ENCODE results near the gene PSME1.

DNA sequence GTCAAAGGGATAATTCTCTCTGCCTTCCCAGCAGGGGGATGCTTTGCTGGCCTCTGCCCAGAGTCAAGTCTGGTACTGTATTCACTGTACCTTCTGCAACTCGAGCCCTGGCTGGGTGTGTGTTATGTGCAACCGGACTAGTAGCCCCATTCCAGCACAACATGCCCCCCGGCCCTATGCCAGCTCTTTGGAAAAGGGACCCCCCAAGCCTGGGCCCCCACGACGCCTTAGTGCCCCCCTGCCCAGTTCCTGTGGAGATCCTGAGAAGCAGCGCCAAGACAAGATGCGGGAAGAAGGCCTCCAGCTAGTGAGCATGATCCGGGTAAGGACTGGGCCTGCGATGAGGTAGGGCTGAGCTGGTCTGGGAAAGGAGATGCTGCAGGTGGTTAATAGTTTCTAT is 14.6 kb downstream of the PSME1 start:
- TF ChIP-seq, protein P1, sequence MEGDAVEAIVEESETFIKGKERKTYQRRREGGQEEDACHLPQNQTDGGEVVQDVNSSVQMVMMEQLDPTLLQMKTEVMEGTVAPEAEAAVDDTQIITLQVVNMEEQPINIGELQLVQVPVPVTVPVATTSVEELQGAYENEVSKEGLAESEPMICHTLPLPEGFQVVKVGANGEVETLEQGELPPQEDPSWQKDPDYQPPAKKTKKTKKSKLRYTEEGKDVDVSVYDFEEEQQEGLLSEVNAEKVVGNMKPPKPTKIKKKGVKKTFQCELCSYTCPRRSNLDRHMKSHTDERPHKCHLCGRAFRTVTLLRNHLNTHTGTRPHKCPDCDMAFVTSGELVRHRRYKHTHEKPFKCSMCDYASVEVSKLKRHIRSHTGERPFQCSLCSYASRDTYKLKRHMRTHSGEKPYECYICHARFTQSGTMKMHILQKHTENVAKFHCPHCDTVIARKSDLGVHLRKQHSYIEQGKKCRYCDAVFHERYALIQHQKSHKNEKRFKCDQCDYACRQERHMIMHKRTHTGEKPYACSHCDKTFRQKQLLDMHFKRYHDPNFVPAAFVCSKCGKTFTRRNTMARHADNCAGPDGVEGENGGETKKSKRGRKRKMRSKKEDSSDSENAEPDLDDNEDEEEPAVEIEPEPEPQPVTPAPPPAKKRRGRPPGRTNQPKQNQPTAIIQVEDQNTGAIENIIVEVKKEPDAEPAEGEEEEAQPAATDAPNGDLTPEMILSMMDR (IDR thresholded peaks at IDR 0.05; ENCODE audit: low read depth, low read length, missing input control) = no peak
- no peak for TF ChIP-seq YY1 (IDR thresholded peaks at IDR 0.05)
- no peak for TF ChIP-seq GABPA (IDR thresholded peaks at IDR 0.05 in 1 of 2, conservative IDR thresholded peaks at IDR 0.05 in 1 of 2)
- TF ChIP-seq, protein P2, sequence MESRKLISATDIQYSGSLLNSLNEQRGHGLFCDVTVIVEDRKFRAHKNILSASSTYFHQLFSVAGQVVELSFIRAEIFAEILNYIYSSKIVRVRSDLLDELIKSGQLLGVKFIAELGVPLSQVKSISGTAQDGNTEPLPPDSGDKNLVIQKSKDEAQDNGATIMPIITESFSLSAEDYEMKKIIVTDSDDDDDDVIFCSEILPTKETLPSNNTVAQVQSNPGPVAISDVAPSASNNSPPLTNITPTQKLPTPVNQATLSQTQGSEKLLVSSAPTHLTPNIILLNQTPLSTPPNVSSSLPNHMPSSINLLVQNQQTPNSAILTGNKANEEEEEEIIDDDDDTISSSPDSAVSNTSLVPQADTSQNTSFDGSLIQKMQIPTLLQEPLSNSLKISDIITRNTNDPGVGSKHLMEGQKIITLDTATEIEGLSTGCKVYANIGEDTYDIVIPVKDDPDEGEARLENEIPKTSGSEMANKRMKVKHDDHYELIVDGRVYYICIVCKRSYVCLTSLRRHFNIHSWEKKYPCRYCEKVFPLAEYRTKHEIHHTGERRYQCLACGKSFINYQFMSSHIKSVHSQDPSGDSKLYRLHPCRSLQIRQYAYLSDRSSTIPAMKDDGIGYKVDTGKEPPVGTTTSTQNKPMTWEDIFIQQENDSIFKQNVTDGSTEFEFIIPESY (IDR thresholded peaks at IDR 0.05) = no peak
- TF ChIP-seq MAX (IDR thresholded peaks at IDR 0.05) = no peak
- TF ChIP-seq JUND (IDR thresholded peaks at IDR 0.05) = no peak
- no peak for TF ChIP-seq TAF1 (conservative IDR thresholded peaks at IDR 0.05)
- TF ChIP-seq FOXA1 (IDR thresholded peaks at IDR 0.05) = no peak
- no peak for TF ChIP-seq RAD21 (IDR thresholded peaks at IDR 0.05)
- no peak for TF ChIP-seq ATF3 (IDR thresholded peaks at IDR 0.05)
